ENCODE results near the gene TMEM135.

DNA sequence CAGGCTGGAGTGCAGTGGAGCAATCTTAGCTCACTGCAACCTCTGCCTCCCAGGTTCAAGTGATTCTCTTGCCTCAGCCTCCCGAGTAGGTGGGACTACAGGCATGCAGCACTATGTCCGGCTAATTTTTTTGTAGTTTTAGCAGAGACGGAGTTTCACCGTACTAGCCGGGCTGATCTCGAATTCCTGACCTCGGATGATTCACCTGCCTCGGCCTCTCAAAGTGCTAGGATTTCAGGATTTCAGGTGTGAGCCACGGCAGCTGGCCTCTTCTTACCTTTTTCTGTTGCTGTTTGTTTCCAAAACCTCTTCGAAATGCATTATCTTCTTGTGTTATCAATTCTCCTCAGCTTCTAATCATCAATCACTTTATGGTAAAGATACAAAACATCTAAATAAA, 22.1 kb upstream of the TMEM135 start:
- TF ChIP-seq, protein P1, sequence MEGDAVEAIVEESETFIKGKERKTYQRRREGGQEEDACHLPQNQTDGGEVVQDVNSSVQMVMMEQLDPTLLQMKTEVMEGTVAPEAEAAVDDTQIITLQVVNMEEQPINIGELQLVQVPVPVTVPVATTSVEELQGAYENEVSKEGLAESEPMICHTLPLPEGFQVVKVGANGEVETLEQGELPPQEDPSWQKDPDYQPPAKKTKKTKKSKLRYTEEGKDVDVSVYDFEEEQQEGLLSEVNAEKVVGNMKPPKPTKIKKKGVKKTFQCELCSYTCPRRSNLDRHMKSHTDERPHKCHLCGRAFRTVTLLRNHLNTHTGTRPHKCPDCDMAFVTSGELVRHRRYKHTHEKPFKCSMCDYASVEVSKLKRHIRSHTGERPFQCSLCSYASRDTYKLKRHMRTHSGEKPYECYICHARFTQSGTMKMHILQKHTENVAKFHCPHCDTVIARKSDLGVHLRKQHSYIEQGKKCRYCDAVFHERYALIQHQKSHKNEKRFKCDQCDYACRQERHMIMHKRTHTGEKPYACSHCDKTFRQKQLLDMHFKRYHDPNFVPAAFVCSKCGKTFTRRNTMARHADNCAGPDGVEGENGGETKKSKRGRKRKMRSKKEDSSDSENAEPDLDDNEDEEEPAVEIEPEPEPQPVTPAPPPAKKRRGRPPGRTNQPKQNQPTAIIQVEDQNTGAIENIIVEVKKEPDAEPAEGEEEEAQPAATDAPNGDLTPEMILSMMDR (IDR thresholded peaks at IDR 0.05): no peak
- TF ChIP-seq POLR2A (IDR thresholded peaks at IDR 0.05): no peak

Data from transverse colon (tissue), 3 donors.